HepG2 (cell line): ENCODE data around the gene FAM89B. TPM values are rescaled to one million over a fixed set of nuclear protein-coding genes. Genes with fewer than 3 reads are reported as not detected.

Experiments
- CREB1 ChIP-seq, 2 experiments: fragments of 450-650 bp in 1 of 2; IDR thresholded peaks; 2 replicates each; pipeline ENCODE4 v1.6.1; 2016 to 2017; ENCODE audit warnings: control low read depth in 1 of 2, mild to moderate bottlenecking in 1 of 2, missing compliant biosample characterization in 1 of 2, missing genetic modification characterization in 1 of 2
- HDAC1 ChIP-seq: sonication (generic); formaldehyde crosslinking; IDR thresholded peaks from 2 replicates; pipeline ENCODE4 v1.5.1; 2020; ENCODE audit warnings: mild to moderate bottlenecking, missing genetic modification reagents
- IRX3 ChIP-seq: sonication (generic); formaldehyde crosslinking; IDR thresholded peaks from 2 replicates; pipeline ENCODE4 v1.8.1; 2023; ENCODE audit warnings: mild to moderate bottlenecking, low read depth, missing genetic modification reagents, borderline replicate concordance
- LCORL ChIP-seq, 2 experiments: fragments of 450-650 bp in 1 of 2; sonication (generic) in 1 of 2; formaldehyde crosslinking in 1 of 2; IDR thresholded peaks; 2 replicates each; pipeline versions ENCODE4 v1.5.0 to v1.6.1; 2017 to 2020; ENCODE audit warnings: antibody characterized with exemption in 1 of 2, missing genetic modification reagents in 1 of 2
- MED13 ChIP-seq: sonication (generic); formaldehyde crosslinking; IDR thresholded peaks from 2 replicates; pipeline ENCODE4 v1.5.0; 2020; ENCODE audit warnings: missing genetic modification reagents
- PHF8 ChIP-seq: sonication (generic); formaldehyde crosslinking; IDR thresholded peaks from 2 replicates; pipeline ENCODE4 v1.5.0; 2020; ENCODE audit warnings: missing genetic modification reagents
- POGZ ChIP-seq: sonication (generic); formaldehyde crosslinking; IDR thresholded peaks from 2 replicates; pipeline ENCODE4 v1.4.0; 2020; ENCODE audit warnings: mild to moderate bottlenecking, missing genetic modification reagents
- SOX5 ChIP-seq: IDR thresholded peaks from 2 replicates; pipeline ENCODE4 v1.6.1; 2016; ENCODE audit warnings: borderline replicate concordance
- SP1 ChIP-seq, 2 experiments: fragments of 450-650 bp in 1 of 2; sonication (generic) in 1 of 2; formaldehyde crosslinking in 1 of 2; IDR thresholded peaks; 2 replicates each; pipeline versions ENCODE4 v1.4.0 to v1.6.1; 2016 to 2020; ENCODE audit warnings: missing genetic modification reagents in 1 of 2
- TBX2 ChIP-seq: sonication (generic); formaldehyde crosslinking; IDR thresholded peaks from 2 replicates; pipeline ENCODE4 v1.5.0; 2020; ENCODE audit warnings: missing genetic modification reagents, mild to moderate bottlenecking, borderline replicate concordance
- YEATS2 ChIP-seq: sonication (generic); formaldehyde crosslinking; IDR thresholded peaks from 2 replicates; pipeline ENCODE4 v1.4.0; 2020; ENCODE audit warnings: missing genetic modification reagents, borderline replicate concordance
- YY1 ChIP-seq: IDR thresholded peaks from 2 replicates; pipeline ENCODE4 v1.6.1; 2011; ENCODE audit warnings: low read length, low read depth, moderate library complexity, mild to moderate bottlenecking; ENCODE audit not compliant: insufficient read depth, insufficient replicate concordance
- ZBTB46 ChIP-seq: sonication (generic); formaldehyde crosslinking; IDR thresholded peaks from 2 replicates; pipeline ENCODE4 v1.4.0; 2020; ENCODE audit warnings: mild to moderate bottlenecking, missing genetic modification reagents, borderline replicate concordance
- ZMAT3 ChIP-seq: sonication (generic); formaldehyde crosslinking; conservative IDR thresholded peaks from 2 replicates; pipeline ENCODE4 v1.7.0; 2021; ENCODE audit warnings: missing genetic modification reagents
- ZNF556 ChIP-seq: sonication (generic); formaldehyde crosslinking; IDR thresholded peaks from 2 replicates; pipeline ENCODE4 v1.4.0; 2020; ENCODE audit warnings: mild to moderate bottlenecking, missing genetic modification reagents, borderline replicate concordance
- ZNF574 ChIP-seq: sonication (generic); formaldehyde crosslinking; IDR thresholded peaks from 2 replicates; pipeline ENCODE4 v1.4.0; 2020; ENCODE audit warnings: missing genetic modification reagents
- polyA plus RNA-seq, 8 experiments: library from polyadenylated mRNA; depleted of rRNA in 3 of 8; stranded (reverse) in 7 of 8; unstranded in 1 of 8; fragments of >200 nt; fragmentation: Illumina TruSeq in 4 of 8; extraction: Trizol in 4 of 8; gene quantifications; 2 replicates each; pipeline versions ENCODE4 v1.2.1 to v1.2.3, GENCODE V29; 2011 to 2016; ENCODE audit warnings: low read depth in 4 of 8, missing spikeins in 1 of 8, mixed read lengths in 1 of 8; ENCODE audit not compliant: insufficient read depth in 1 of 8
- total RNA-seq, 5 experiments: library from RNA; depleted of rRNA; stranded (reverse); fragments of >200 nt; fragmentation: Illumina TruSeq; extraction: Trizol; gene quantifications; 2 replicates each; pipeline ENCODE4 v1.2.3, GENCODE V29; 2016; ENCODE audit warnings: low read depth in 1 of 5
- TF ChIP-seq, protein P1 (sequence below): sonication (generic); formaldehyde crosslinking; conservative IDR thresholded peaks from 2 replicates; pipeline ENCODE4 v1.8.1; 2023; ENCODE audit warnings: missing genetic modification reagents
- TF ChIP-seq, protein P2 (sequence below): sonication (generic); formaldehyde crosslinking; IDR thresholded peaks from 2 replicates; pipeline ENCODE4 v1.4.0; 2020; ENCODE audit warnings: missing genetic modification reagents

The FAM89B gene
- total and polyA plus RNA-seq, 2 of the 13 experiments (the other 11 are each of a cell fraction or from before 2014, with no cell fraction given), result 5.7 to 8.0 TPM

- TF ChIP-seq ZNF574 (CRISPR knock-in tag) (peak; percentile 45), SP1 (IDR thresholded peaks at IDR 0.05) (no peak), SP1 (CRISPR knock-in tag; IDR thresholded peaks at IDR 0.05) (no peak), LCORL (IDR thresholded peaks at IDR 0.05) (no peak), LCORL (CRISPR knock-in tag; IDR thresholded peaks at IDR 0.05) (peak; percentile 36; the same call in 1 of the 2 replicates), HDAC1 (CRISPR knock-in tag) (peak; percentile 56), SOX5 (peak; percentile 23; the same call in 1 of the 2 replicates), PHF8 (peak; percentile 71), ZBTB46 (no peak), ZNF556 (CRISPR knock-in tag) (peak; percentile 20; the same call in 1 of the 2 replicates), YEATS2 (CRISPR knock-in tag) (0 out of 2 replicates have a peak, but pooled peaks have one; percentile 31), POGZ (0 out of 2 replicates have a peak, but pooled peaks have one; percentile 14), MED13 (CRISPR knock-in tag) (0 out of 2 replicates have a peak, but pooled peaks have one; percentile 12), TBX2 (CRISPR knock-in tag) (peak; percentile 67; the same call in 1 of the 2 replicates), IRX3 (CRISPR knock-in tag) (0 out of 2 replicates have a peak, but pooled peaks have one; percentile 29), CREB1 (IDR thresholded peaks at IDR 0.05) (no peak), CREB1 (CRISPR knock-in tag; IDR thresholded peaks at IDR 0.05) (no peak), YY1 (peak; percentile 44), ZMAT3 (peak; percentile 48; the same call in 1 of the 2 replicates)
- TF ChIP-seq, protein P1, sequence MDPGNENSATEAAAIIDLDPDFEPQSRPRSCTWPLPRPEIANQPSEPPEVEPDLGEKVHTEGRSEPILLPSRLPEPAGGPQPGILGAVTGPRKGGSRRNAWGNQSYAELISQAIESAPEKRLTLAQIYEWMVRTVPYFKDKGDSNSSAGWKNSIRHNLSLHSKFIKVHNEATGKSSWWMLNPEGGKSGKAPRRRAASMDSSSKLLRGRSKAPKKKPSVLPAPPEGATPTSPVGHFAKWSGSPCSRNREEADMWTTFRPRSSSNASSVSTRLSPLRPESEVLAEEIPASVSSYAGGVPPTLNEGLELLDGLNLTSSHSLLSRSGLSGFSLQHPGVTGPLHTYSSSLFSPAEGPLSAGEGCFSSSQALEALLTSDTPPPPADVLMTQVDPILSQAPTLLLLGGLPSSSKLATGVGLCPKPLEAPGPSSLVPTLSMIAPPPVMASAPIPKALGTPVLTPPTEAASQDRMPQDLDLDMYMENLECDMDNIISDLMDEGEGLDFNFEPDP (CRISPR knock-in tag), result no peak
- TF ChIP-seq, protein P2, sequence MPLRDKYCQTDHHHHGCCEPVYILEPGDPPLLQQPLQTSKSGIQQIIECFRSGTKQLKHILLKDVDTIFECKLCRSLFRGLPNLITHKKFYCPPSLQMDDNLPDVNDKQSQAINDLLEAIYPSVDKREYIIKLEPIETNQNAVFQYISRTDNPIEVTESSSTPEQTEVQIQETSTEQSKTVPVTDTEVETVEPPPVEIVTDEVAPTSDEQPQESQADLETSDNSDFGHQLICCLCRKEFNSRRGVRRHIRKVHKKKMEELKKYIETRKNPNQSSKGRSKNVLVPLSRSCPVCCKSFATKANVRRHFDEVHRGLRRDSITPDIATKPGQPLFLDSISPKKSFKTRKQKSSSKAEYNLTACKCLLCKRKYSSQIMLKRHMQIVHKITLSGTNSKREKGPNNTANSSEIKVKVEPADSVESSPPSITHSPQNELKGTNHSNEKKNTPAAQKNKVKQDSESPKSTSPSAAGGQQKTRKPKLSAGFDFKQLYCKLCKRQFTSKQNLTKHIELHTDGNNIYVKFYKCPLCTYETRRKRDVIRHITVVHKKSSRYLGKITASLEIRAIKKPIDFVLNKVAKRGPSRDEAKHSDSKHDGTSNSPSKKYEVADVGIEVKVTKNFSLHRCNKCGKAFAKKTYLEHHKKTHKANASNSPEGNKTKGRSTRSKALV (CRISPR knock-in tag), result no peak
Measured at GRCh38 chr11:65557280-65558001, 14.9 kb upstream of the FAM89B start (continued).
